22Rv1 (cell line): Measurements from ENCODE around the gene NIT1.

ENCODE experiments used
- H3K27ac ChIP-seq: fragments of 450-650 bp; 2 replicates; pipeline ENCODE4 v1.5.1; 2017
- ZFX ChIP-seq: fragments of 450-650 bp; IDR thresholded peaks from 2 replicates; pipeline ENCODE4 v1.6.1; 2017; ENCODE audit warnings: antibody characterized with exemption, borderline replicate concordance
- TF ChIP-seq, protein P1 (sequence below): fragments of 450-650 bp; IDR thresholded peaks from 2 replicates; pipeline ENCODE4 v1.5.1; 2017; ENCODE audit warnings: mild to moderate bottlenecking

The NIT1 gene

DNA sequence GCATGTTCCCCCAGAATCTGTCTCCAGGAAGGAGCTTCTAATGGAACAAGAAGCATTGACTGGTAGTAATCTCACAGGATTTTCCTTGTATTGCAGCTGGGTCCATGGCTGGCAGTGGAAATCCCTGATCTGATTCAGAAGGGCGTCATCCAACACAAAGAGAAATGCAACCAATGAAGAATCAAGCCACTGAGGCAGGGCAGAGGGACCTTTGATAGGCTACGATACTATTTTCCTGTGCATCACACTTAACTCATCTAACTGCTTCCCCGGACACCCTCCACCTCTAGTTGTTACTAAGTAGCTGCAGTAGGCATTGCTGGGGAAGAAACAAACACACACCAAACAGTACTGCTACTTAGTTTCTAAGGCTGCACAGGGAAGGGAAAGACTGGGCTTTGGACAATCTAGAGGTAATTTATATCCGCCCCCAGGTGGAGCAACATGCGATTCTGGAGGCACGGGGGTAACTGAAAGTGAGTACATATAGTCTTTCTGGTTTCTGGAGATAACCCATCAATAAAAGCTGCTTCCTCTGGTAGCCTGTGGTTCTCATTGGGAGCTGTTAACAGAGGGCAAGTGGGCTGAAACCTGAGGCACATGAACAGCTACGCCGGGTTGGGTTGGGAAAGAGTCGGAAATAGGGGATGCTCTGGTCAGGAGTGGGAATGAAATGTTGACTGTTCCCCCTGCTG lies 40.6 kb downstream of the NIT1 start:
- H3K27ac ChIP-seq, result peak overlapping the region; percentile 78
- TF ChIP-seq ZFX, result no peak
- TF ChIP-seq, protein P1, sequence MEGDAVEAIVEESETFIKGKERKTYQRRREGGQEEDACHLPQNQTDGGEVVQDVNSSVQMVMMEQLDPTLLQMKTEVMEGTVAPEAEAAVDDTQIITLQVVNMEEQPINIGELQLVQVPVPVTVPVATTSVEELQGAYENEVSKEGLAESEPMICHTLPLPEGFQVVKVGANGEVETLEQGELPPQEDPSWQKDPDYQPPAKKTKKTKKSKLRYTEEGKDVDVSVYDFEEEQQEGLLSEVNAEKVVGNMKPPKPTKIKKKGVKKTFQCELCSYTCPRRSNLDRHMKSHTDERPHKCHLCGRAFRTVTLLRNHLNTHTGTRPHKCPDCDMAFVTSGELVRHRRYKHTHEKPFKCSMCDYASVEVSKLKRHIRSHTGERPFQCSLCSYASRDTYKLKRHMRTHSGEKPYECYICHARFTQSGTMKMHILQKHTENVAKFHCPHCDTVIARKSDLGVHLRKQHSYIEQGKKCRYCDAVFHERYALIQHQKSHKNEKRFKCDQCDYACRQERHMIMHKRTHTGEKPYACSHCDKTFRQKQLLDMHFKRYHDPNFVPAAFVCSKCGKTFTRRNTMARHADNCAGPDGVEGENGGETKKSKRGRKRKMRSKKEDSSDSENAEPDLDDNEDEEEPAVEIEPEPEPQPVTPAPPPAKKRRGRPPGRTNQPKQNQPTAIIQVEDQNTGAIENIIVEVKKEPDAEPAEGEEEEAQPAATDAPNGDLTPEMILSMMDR, result no peak

DNA sequence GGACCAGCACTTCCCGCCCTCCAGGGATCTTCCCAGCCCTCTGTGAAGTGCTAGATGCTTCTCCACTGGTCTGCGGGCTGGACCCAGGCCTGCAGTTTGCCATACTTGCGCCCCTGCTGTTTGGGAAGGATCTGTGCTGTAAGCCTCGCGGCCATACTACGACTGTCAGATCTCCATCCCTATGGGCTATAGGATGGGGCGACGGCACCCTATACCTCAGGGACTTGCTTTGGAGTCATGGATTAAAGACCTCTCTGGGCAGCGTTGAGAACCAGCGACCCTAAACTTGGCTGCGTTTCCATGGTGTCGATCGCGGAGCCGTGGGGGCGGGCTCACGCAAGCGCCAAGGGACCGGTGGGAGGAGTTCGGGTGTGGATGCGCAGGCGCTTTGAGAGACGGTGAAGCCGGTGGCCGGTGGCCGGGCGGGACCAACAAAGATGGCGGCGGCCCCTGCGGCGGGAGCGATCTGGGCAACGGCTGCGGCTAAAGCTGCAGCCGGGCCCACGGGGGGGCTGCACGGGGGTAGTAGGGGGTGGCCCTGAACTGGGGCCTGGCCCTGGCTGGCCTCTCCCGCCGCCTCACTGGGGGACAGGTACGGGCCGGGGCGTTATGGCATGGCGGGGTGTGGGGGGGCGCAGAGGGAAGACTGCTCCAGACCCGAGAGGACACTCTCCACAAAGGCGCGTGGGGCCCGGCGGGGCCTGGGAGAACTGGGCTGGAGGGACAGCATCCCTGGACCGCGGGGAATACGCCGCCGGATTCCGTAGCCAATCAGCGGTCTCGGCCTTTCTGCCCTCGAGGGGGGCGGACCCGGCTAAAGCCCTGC lies 41.4 kb downstream of the NIT1 start, which contains the start of gene USP21:
Gene USP21, plus strand, starts transcription at position 414 of the 826 bp plus-strand sequence. CDS start 1,141 bp downstream, outside the sequence.
- peak within 1 kb of the TSS; percentile 78 for H3K27ac ChIP-seq
- no peak for TF ChIP-seq ZFX
- TF ChIP-seq, protein P1, result peak; percentile 56

DNA sequence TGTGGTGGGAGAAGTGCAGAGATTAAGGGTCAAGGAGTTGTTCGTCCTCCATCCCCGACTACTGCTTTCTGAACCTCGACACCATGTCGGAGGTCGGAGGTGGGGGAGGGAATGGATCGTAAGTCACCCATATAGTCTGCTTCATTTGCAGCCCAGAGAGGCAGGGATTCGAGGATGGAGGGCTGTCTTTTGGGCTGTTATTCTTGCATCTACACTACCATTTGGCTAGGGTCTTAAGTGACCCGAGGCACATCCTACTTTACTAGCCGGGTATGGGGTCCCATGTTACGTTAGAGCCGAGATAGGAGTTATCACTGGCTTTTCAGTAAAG lies 42.0 kb downstream of the NIT1 start:
- TF ChIP-seq, protein P1, result no peak
- no peak for TF ChIP-seq ZFX

DNA sequence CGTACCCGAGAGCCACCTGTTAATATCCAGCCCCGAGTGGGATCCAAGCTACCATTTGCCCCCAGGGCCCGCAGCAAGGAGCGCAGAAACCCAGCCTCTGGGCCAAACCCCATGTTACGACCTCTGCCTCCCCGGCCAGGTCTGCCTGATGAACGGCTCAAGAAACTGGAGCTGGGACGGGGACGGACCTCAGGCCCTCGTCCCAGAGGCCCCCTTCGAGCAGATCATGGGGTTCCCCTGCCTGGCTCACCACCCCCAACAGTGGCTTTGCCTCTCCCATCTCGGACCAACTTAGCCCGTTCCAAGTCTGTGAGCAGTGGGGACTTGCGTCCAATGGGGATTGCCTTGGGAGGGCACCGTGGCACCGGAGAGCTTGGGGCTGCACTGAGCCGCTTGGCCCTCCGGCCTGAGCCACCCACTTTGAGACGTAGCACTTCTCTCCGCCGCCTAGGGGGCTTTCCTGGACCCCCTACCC lies 42.8 kb downstream of the NIT1 start:
- peak overlapping the region; percentile 78; the same call in 1 of the 2 replicates for H3K27ac ChIP-seq
- no peak for TF ChIP-seq ZFX
- TF ChIP-seq, protein P1, result no peak

More for the DNA sequence above, 42.0 kb downstream of the NIT1 start:
- H3K27ac ChIP-seq, result peak overlapping the region; percentile 78

DNA sequence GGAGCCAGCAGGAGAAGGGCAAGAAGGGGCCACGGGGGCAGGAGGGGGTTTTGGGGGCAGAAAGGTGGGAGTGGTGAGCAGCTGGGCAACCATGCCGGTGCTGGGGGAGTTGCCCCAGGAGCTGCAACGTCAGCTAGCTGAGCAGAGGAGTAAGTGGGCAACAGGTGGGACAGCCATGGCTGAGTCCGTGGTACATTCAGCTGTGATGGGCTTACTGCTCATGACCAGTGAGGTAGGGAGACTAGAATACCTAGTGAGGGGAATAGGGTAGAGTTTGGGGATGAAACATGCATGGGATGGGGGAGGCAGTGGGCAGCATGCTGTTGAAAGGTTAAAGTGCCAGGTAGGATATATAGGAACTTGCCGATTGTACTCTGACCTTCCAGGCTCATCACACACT lies 43.7 kb downstream of the NIT1 start:
- TF ChIP-seq, protein P1, result no peak
- TF ChIP-seq ZFX, result no peak
- H3K27ac ChIP-seq, result no peak overlapping the region

DNA sequence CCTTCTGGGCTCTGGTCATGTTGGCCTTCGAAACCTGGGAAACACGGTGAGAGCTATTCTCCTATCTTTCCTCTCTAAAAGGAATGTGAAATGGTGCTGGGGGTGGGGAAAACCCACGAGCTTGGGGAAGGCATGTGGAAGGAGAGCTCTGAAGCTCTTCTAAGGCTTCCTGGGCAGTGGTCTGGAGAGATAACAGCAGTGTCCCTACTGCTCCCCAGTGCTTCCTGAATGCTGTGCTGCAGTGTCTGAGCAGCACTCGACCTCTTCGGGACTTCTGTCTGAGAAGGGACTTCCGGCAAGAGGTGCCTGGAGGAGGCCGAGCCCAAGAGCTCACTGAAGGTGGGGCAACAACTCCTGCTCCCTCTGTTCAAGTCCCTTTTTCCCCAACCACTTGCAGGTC lies 44.1 kb downstream of the NIT1 start:
- H3K27ac ChIP-seq, result peak overlapping the region; percentile 79; the same call in 1 of the 2 replicates
- TF ChIP-seq ZFX, result no peak

DNA sequence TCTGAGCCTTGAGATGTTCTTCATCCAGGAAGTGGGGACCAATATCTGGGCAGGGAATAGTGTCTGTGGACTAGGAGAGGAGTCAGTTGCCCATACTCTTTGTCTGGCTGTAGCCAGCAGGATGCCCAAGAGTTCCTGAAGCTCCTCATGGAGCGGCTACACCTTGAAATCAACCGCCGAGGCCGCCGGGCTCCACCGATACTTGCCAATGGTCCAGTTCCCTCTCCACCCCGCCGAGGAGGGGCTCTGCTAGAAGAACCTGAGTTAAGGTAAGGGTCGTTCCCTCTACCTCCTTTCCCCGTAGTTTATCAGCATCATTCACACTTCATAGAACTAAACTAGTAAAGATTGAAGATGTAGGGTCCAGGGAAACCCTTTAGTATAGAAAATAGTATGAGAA lies 44.9 kb downstream of the NIT1 start:
- no peak for TF ChIP-seq ZFX
- TF ChIP-seq, protein P1, result no peak
- peak overlapping the region; percentile 79; the same call in 1 of the 2 replicates for H3K27ac ChIP-seq
